ENCODE data around the gene SMPD2. TPM values are rescaled to one million over a fixed set of nuclear protein-coding genes. Genes with fewer than 3 reads are reported as not detected.

Gene SMPD2
- total RNA-seq, 1 donor from 2014 or later, result 6.2 TPM

- H4K20me1 ChIP-seq (ENCODE audit: insufficient read depth, low read length), result peaks cover 18% of the 10 kb centered on the region
- no peak overlapping the region for H2AFZ ChIP-seq (ENCODE audit: low read depth, low read length)
- H3K4me1 ChIP-seq (ENCODE audit: insufficient read depth, low read length), result no peaks in the 10 kb centered on the region
- no peaks in the 10 kb centered on the region for H3K9me3 ChIP-seq (ENCODE audit: insufficient read depth, low read depth, low read length)
- peaks cover 13% of the 10 kb centered on the region for H3K36me3 Mint-ChIP-seq (ENCODE audit: low read depth, unreplicated experiment)
- H3K4me1 Mint-ChIP-seq (ENCODE audit: low read depth, unreplicated experiment), result no peaks in the 10 kb centered on the region
- H3K27me3 ChIP-seq (ENCODE audit: insufficient read depth, low read length), result no peaks in the 10 kb centered on the region
- H3K27me3 Mint-ChIP-seq (ENCODE audit: low read depth, unreplicated experiment), result no peaks in the 10 kb centered on the region
- no peak for TF ChIP-seq EZH2 (IDR thresholded peaks at IDR 0.05; ENCODE audit: insufficient read depth, low read length)
- TF ChIP-seq CTCF (IDR thresholded peaks at IDR 0.05; ENCODE audit: insufficient read depth, low read depth, low read length), result no peak
- DNase-seq (ENCODE audit: low read depth), result no peak
- no peak overlapping the region for H3K4me3 ChIP-seq (ENCODE audit: insufficient read depth, low read depth, low read length)
- H3K79me2 ChIP-seq (ENCODE audit: insufficient read depth, low read length), result no peaks in the 10 kb centered on the region
- H3K9me3 Mint-ChIP-seq (ENCODE audit: unreplicated experiment), result no peaks in the 10 kb centered on the region
- no peak overlapping the region for H3K27ac Mint-ChIP-seq (ENCODE audit: unreplicated experiment)
- H3K9ac ChIP-seq (ENCODE audit: low read length), result no peak overlapping the region
- peaks cover 36% of the 10 kb centered on the region for H3K36me3 ChIP-seq (ENCODE audit: insufficient read depth, low read length)
- no peak overlapping the region for H3K4me2 ChIP-seq (ENCODE audit: low read length)
- H3K27ac ChIP-seq (ENCODE audit: low read depth, low read length), result no peak overlapping the region
- no peak overlapping the region for H3K4me3 Mint-ChIP-seq (ENCODE audit: unreplicated experiment)
- FAIRE-seq, result no peak
Observed at GRCh38 chr6:109467696-109468095, 27.2 kb downstream of the SMPD2 start.

- Histone ChIP-seq H3K27ac (ENCODE audit: low read depth, low read length) (no peak overlapping the region), H3K4me3 (ENCODE audit: insufficient read depth, low read depth, low read length) (no peak overlapping the region), H3K4me1 (ENCODE audit: insufficient read depth, low read length) (no peaks in the 10 kb centered on the region), H3K9me3 (ENCODE audit: insufficient read depth, low read depth, low read length) (no peaks in the 10 kb centered on the region), H3K79me2 (ENCODE audit: insufficient read depth, low read length) (peaks cover 3% of the 10 kb centered on the region), H2AFZ (ENCODE audit: low read depth, low read length) (no peak overlapping the region), H3K36me3 (ENCODE audit: insufficient read depth, low read length) (peaks cover 47% of the 10 kb centered on the region), H3K9ac (ENCODE audit: low read length) (no peak overlapping the region), H4K20me1 (ENCODE audit: insufficient read depth, low read length) (peaks cover 27% of the 10 kb centered on the region), H3K4me2 (ENCODE audit: low read length) (no peak overlapping the region), H3K27me3 (ENCODE audit: insufficient read depth, low read length) (no peaks in the 10 kb centered on the region)
- Mint-ChIP-seq H3K4me1 (ENCODE audit: low read depth, unreplicated experiment) (no peaks in the 10 kb centered on the region), H3K36me3 (ENCODE audit: low read depth, unreplicated experiment) (peaks cover 18% of the 10 kb centered on the region), H3K9me3 (ENCODE audit: unreplicated experiment) (no peaks in the 10 kb centered on the region), H3K27me3 (ENCODE audit: low read depth, unreplicated experiment) (no peaks in the 10 kb centered on the region), H3K4me3 (ENCODE audit: unreplicated experiment) (no peak overlapping the region), H3K27ac (ENCODE audit: unreplicated experiment) (no peak overlapping the region)
- DNase-seq (ENCODE audit: low read depth) (no peak), FAIRE-seq (no peak)
- TF ChIP-seq EZH2 (IDR thresholded peaks at IDR 0.05; ENCODE audit: insufficient read depth, low read length) (no peak), CTCF (IDR thresholded peaks at IDR 0.05; ENCODE audit: insufficient read depth, low read depth, low read length) (no peak)
Observed at GRCh38 chr6:109469591-109470189, 29.2 kb downstream of the SMPD2 start.

GRCh38 chr6:109471105-109471810 lies 30.7 kb downstream of the SMPD2 start:
- Mint-ChIP-seq H3K36me3 (ENCODE audit: low read depth, unreplicated experiment) (peaks cover 18% of the 10 kb centered on the region), H3K27me3 (ENCODE audit: low read depth, unreplicated experiment) (no peaks in the 10 kb centered on the region), H3K9me3 (ENCODE audit: unreplicated experiment) (no peaks in the 10 kb centered on the region), H3K4me3 (ENCODE audit: unreplicated experiment) (no peak overlapping the region), H3K4me1 (ENCODE audit: low read depth, unreplicated experiment) (no peaks in the 10 kb centered on the region), H3K27ac (ENCODE audit: unreplicated experiment) (no peak overlapping the region)
- Histone ChIP-seq H3K27me3 (ENCODE audit: insufficient read depth, low read length) (no peaks in the 10 kb centered on the region), H3K27ac (ENCODE audit: low read depth, low read length) (no peak overlapping the region), H3K79me2 (ENCODE audit: insufficient read depth, low read length) (peaks cover 4% of the 10 kb centered on the region), H3K9me3 (ENCODE audit: insufficient read depth, low read depth, low read length) (no peaks in the 10 kb centered on the region), H3K4me2 (ENCODE audit: low read length) (no peak overlapping the region), H3K9ac (ENCODE audit: low read length) (no peak overlapping the region), H3K36me3 (ENCODE audit: insufficient read depth, low read length) (peaks cover 38% of the 10 kb centered on the region), H2AFZ (ENCODE audit: low read depth, low read length) (no peak overlapping the region), H3K4me1 (ENCODE audit: insufficient read depth, low read length) (no peaks in the 10 kb centered on the region), H4K20me1 (ENCODE audit: insufficient read depth, low read length) (peaks cover 20% of the 10 kb centered on the region), H3K4me3 (ENCODE audit: insufficient read depth, low read depth, low read length) (no peak overlapping the region)
- no peak for DNase-seq (ENCODE audit: low read depth)
- TF ChIP-seq CTCF (IDR thresholded peaks at IDR 0.05; ENCODE audit: insufficient read depth, low read depth, low read length) (no peak), EZH2 (IDR thresholded peaks at IDR 0.05; ENCODE audit: insufficient read depth, low read length) (no peak)
- no peak for FAIRE-seq
